Activated CD4-positive, alpha-beta T cell treated with anti-CD3 and anti-CD28 coated beads for 36 hours (primary cell): Measurements from ENCODE around the gene FCHO1. TPM values are rescaled to one million over a fixed set of nuclear protein-coding genes. Genes with fewer than 3 reads are reported as not detected.
"Not testable (repeated sequence)": the region's sequence is repeated elsewhere in the genome, so short reads cannot be mapped to it uniquely, and the experiment has no call there.

Experiments
- ATAC-seq: fragments of 200-7000 bp; cut with Tn5 transposase; one replicate; pipeline ENCODE4 v1.10.0; 2021; ENCODE audit warnings: mild to moderate bottlenecking, moderate library complexity
- CTCF ChIA-PET: fragments of 350-600 bp; sonication (Branson Sonifier 250); formaldehyde crosslinking; loops from one replicate; lab custom pipeline; 2021; ENCODE audit warnings: antibody characterized with exemption; lab: Charles Lee
- POLR2A ChIA-PET: fragments of 350-600 bp; sonication (Branson Sonifier 250); formaldehyde crosslinking; loops from one replicate; lab custom pipeline; 2021; ENCODE audit warnings: antibody characterized with exemption, inconsistent platforms; lab: Charles Lee
- DNase-seq: peaks from one replicate; pipeline ENCODE4 v3.0.0-alpha.2; 2020
- H3K27ac Mint-ChIP-seq: one replicate; pipeline ENCODE4 v1.8.0; 2021; ENCODE audit warnings: mixed read lengths
- H3K27me3 Mint-ChIP-seq: one replicate; pipeline ENCODE4 v1.8.0; 2021; ENCODE audit warnings: mixed read lengths
- H3K36me3 Mint-ChIP-seq: one replicate; pipeline ENCODE4 v1.8.0; 2021; ENCODE audit warnings: low read depth, mixed read lengths
- H3K4me1 Mint-ChIP-seq: one replicate; pipeline ENCODE4 v1.8.0; 2021; ENCODE audit warnings: mixed read lengths
- H3K4me3 Mint-ChIP-seq: one replicate; pipeline ENCODE4 v1.8.0; 2021; ENCODE audit warnings: mild to moderate bottlenecking, moderate library complexity, mixed read lengths
- H3K9me3 Mint-ChIP-seq: one replicate; pipeline ENCODE4 v1.8.0; 2021; ENCODE audit warnings: low read depth, mixed read lengths
- intact Hi-C, 2 experiments: fragments of 100-400 bp; cut with DNase I in 1 of 2; cut with micrococcal nuclease in 1 of 2; formaldehyde crosslinking; loops; one replicate each; pipeline versions ENCODE4 v1.14.2 to v1.15.1; 2022 to 2024; cut with DNase I, micrococcal nuclease
- total RNA-seq, 2 experiments: library from RNA; stranded (reverse); gene quantifications; one replicate each; pipeline ENCODE4 v1.2.3, GENCODE V29; 2021

FCHO1 gene
- total RNA-seq, 2 experiments from 2014 or later: 50.5 to 51.8 TPM

- peaks cover 32% of the 10 kb centered on the region for H3K36me3 Mint-ChIP-seq
- POLR2A ChIA-PET: interaction anchor here (0.7 kb wide), 1 partner anchor 18 kb away, joined by 3 read pairs; no protein-coding TSS in a partner anchor
- intact Hi-C loops: loop anchor here in 1 of 2 experiments (5.0 kb wide), 1 partner anchor 62 kb away; the partner anchor contains the start of gene MAP1S
- H3K4me1 Mint-ChIP-seq: peaks cover 15% of the 10 kb centered on the region
- H3K27me3 Mint-ChIP-seq: no peaks in the 10 kb centered on the region
- H3K4me3 Mint-ChIP-seq: no peak overlapping the region
- CTCF ChIA-PET: interaction anchor here (0.6 to 0.7 kb wide), 2 partner anchors 28 to 135 kb away, joined by 3 to 4 read pairs; partner anchors contain the start of gene FCHO1
- peak overlapping the region; percentile 25 for H3K27ac Mint-ChIP-seq
- DNase-seq: no peak
- H3K9me3 Mint-ChIP-seq: no peaks in the 10 kb centered on the region
- no peak for ATAC-seq
Observed at GRCh38 chr19:17778968-17779929, 28.0 kb downstream of the FCHO1 start.

- Mint-ChIP-seq H3K36me3 (peaks cover 32% of the 10 kb centered on the region), H3K4me3 (no peak overlapping the region), H3K27me3 (no peaks in the 10 kb centered on the region), H3K9me3 (no peaks in the 10 kb centered on the region), H3K4me1 (peaks cover 16% of the 10 kb centered on the region), H3K27ac (no peak overlapping the region)
- no peak for DNase-seq
- POLR2A ChIA-PET: no interaction called here
- CTCF ChIA-PET: no interaction called here
- no peak for ATAC-seq
- intact Hi-C loops: loop anchor here in 1 of 2 experiments (5.0 kb wide), 2 partner anchors 77 to 173 kb away; partner anchors contain the start of gene RPL18A
Observed at GRCh38 chr19:17780781-17781180, 29.5 kb downstream of the FCHO1 start.

DNA sequence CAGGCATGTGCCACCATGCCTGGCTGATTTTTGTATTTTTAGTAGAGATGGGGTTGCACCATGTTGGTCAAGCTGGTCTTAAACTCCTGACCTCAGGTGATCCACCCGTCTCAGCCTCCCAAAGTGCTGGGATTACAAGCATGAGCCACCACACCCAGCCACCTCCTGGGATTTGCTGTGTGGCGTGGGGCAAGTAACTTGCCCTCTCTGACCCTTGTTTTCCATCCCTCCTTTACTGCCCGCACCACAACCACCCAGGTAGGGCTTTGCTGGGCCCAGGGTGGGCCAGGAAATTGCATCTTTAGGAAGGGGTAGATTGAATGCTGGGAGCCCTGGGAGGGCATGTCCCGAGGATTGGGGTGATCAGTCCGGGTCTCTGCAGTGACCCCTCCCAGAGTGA is 32.4 kb downstream of the FCHO1 start:
- intact Hi-C loops: loop anchor here (1.0 to 5.0 kb wide), 5 partner anchors 71 to 176 kb away; partner anchors contain the start of gene RPL18A (in 1 of the 2)
- H3K36me3 Mint-ChIP-seq: peaks cover 37% of the 10 kb centered on the region
- ATAC-seq, H3K27ac Mint-ChIP-seq, POLR2A ChIA-PET, H3K4me3 Mint-ChIP-seq, DNase-seq, H3K27me3 Mint-ChIP-seq, H3K9me3 Mint-ChIP-seq: not testable (repeated sequence)
- CTCF ChIA-PET: interaction anchor here (0.6 to 1.9 kb wide), 6 partner anchors 13 to 288 kb away, joined by 3 to 9 read pairs (median 4); no protein-coding TSS in a partner anchor
- peaks cover 12% of the 10 kb centered on the region for H3K4me1 Mint-ChIP-seq

- Mint-ChIP-seq H3K27me3 (no peaks in the 10 kb centered on the region), H3K9me3 (no peaks in the 10 kb centered on the region), H3K4me1 (peaks cover 6% of the 10 kb centered on the region), H3K27ac (no peak overlapping the region), H3K4me3 (no peak overlapping the region), H3K36me3 (peaks cover 44% of the 10 kb centered on the region)
- POLR2A ChIA-PET: interaction anchor here (0.5 kb wide), 1 partner anchor 38 kb away, joined by 3 read pairs; no protein-coding TSS in a partner anchor
- DNase-seq (peak; percentile 87), ATAC-seq (peak; percentile 73)
- intact Hi-C loops: loop anchor here (1.0 to 5.0 kb wide), 5 partner anchors 70 to 177 kb away; partner anchors contain the start of gene RPL18A (in 1 of the 2)
- CTCF ChIA-PET: interaction anchor here (0.6 to 1.9 kb wide), 7 partner anchors 18 to 289 kb away, joined by 3 to 9 read pairs (median 3); no protein-coding TSS in a partner anchor
Observed at GRCh38 chr19:17784201-17785008, 33.1 kb downstream of the FCHO1 start.

DNA sequence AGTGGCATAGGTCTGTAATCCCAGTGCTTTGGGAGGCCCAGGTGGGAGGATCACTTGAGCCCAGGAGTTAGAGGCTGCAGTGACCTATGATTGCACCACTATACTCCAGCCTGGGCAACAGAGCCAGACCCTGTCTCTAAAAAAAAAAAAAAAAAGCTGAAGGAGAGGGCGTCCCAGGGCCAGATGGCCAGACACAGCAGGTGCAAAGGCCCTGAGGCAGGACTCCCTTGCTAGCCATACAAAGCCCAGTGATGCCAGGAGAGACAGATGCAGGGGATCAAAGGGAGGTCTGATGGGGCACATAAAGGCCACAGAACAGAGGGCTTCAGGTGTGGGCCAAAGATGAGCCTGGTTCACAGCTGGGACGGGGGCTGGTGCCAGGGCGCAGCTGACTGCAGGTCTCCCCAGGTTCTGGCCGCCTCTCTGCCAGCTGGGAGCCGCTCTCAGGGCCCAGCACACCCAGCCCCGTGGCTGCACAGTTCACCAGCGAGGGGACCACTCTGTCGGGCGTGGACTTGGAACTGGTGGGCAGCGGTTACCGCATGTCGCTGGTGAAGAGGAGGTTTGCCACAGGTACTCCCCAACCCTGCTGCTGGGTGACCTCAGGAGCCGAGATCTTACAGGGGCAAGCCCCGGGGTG is 36.1 kb downstream of the FCHO1 start:
- DNase-seq (no peak), ATAC-seq (no peak)
- peaks cover 22% of the 10 kb centered on the region for H3K4me1 Mint-ChIP-seq
- peaks cover 36% of the 10 kb centered on the region for H3K36me3 Mint-ChIP-seq
- POLR2A ChIA-PET: no interaction called here
- no peaks in the 10 kb centered on the region for H3K27me3 Mint-ChIP-seq
- intact Hi-C loops: no loop called here
- CTCF ChIA-PET: interaction anchor here (0.5 to 0.7 kb wide), 2 partner anchors 14 to 67 kb away, joined by 3 to 4 read pairs; no protein-coding TSS in a partner anchor
- no peak overlapping the region for H3K27ac Mint-ChIP-seq
- H3K4me3 Mint-ChIP-seq: no peak overlapping the region
- H3K9me3 Mint-ChIP-seq: no peaks in the 10 kb centered on the region

DNA sequence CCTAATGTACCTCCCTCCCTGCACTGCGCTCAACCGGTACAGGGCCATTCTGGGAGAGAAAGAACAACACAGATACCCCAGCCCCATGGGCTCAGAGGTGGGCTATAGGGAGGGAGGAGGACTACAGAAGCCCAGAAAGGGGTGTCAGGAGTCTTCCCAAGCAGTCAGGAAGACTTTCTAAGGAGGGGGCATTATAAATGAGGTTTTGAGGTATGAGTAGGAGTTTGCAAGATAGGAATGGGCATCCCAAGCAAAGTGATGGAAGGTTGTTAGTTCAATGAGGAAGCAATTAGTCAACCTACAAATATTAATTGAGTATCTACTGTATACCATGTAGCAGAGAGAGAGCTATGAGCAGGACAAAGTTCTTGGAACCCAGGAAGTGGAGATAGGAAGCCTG is 37.4 kb downstream of the FCHO1 start:
- H3K36me3 Mint-ChIP-seq: peaks cover 32% of the 10 kb centered on the region
- intact Hi-C loops: no loop called here
- no peak overlapping the region for H3K27ac Mint-ChIP-seq
- H3K4me1 Mint-ChIP-seq: peaks cover 28% of the 10 kb centered on the region
- ChIA-PET POLR2A (no interaction called here), CTCF (no interaction called here)
- no peak for DNase-seq
- no peak overlapping the region for H3K4me3 Mint-ChIP-seq
- no peaks in the 10 kb centered on the region for H3K9me3 Mint-ChIP-seq
- H3K27me3 Mint-ChIP-seq: no peaks in the 10 kb centered on the region
- no peak for ATAC-seq

DNA sequence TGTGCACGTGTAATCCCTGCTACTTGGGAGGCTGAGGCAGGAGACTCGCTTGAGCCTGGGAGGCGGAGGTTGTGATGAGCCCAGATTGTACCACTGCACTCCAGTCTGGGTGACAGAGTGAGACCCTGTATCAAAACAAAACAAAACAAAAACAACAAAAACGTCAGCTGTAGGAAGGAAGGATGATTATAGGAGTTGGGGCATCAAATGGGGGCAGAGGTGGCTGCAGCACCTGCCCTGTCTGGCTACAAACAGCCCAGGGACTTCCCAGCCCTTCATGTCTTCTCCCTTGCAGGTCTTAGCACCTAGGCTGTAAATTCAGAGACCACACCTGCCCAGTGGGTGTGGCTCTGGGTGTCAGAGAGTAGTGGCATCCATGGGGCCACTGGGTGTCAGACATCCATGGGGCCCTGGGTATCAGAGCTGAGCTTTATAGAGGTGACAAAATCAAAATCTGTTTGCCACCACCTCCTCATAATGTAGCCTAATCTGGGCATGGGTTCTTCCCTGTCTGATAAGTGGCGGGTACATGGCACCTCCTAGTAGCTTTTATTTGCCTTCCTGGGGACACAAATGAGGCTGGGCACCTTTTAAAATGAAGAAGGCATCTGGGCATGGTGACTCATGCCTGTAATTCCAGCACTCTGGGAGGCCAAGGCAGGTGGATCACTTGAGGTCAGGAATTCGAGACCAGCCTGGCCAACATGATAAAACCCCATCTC is 38.9 kb downstream of the FCHO1 start:
- Mint-ChIP-seq H3K4me3 (no peak overlapping the region), H3K27ac (no peak overlapping the region), H3K9me3 (no peaks in the 10 kb centered on the region), H3K36me3 (peaks cover 22% of the 10 kb centered on the region), H3K4me1 (peaks cover 29% of the 10 kb centered on the region), H3K27me3 (no peaks in the 10 kb centered on the region)
- ATAC-seq (no peak), DNase-seq (peak; percentile 33)
- ChIA-PET CTCF (interaction anchor here (0.7 to 2.0 kb wide), 4 partner anchors 9 to 86 kb away, joined by 3 to 5 read pairs (median 5); no protein-coding TSS in a partner anchor), POLR2A (interaction anchor here (0.8 kb wide), 1 partner anchor 179 kb away, joined by 3 read pairs; no protein-coding TSS in a partner anchor)
- intact Hi-C loops: no loop called here

DNA sequence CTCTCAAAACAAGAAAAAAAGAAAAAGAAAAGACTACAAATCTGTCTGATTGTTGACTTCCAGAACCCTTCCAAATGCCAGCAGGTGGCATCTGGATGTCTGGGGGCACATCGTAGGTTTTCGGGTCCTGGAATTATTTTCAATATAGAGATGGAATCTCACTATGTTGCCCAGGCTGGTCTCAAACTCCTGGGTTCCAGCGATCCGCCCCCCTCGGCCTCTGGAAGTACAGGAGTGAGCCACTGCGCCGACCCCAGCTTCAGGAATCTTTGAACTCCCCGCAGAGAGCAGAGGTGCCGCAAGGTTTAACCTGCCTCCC is 43.1 kb downstream of the FCHO1 start:
- intact Hi-C loops: no loop called here
- ChIA-PET CTCF (interaction anchor here (0.8 to 1.4 kb wide), 4 partner anchors 11 to 189 kb away, joined by 3 to 4 read pairs (median 4); partner anchors contain the start of gene RPL18A), POLR2A (no interaction called here)
- H3K36me3 Mint-ChIP-seq: peaks cover 2% of the 10 kb centered on the region
- peaks cover 58% of the 10 kb centered on the region for H3K4me1 Mint-ChIP-seq
- H3K27ac Mint-ChIP-seq: peak overlapping the region; percentile 19
- no peaks in the 10 kb centered on the region for H3K9me3 Mint-ChIP-seq
- H3K4me3 Mint-ChIP-seq: peak overlapping the region; percentile 60
- ATAC-seq (no peak), DNase-seq (no peak)
- H3K27me3 Mint-ChIP-seq: no peaks in the 10 kb centered on the region

DNA sequence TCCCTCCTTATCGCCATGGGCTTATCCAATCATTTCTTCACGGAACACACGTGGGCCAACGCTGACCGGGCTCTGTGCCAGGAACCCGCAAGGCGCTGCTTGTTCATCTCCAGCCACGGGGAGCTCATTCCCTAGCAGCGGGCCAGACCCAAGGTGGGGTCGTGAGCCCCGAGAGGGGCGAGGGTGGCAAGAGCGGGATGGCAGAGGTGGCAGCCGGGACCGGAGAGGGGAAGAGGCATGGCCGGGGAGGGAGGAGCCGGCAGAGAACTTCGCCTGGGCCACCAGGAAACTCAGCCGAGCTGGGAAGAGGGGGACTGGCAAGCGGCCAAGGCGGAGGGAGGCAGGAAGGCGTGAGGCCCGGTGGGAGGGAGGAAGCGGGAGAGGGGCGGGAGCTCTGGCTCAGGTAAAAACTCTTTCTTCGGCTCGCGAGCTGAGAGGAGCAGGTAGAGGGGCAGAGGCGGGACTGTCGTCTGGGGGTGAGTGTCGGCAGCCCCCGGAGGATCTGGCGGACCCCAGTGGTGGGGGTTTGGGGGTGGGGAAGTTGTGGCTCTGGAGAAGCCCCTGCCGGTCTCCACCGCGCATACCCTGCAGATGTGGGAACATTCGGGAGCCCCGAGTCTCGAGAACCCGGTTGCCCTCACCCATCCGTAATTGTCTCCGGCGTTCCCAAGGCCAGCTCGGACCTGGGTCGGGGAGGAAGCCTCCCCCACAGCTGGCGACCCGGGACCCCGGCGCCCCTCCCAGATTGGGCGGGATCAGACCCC is 43.6 kb downstream of the FCHO1 start, which contains the start of gene B3GNT3:
Gene B3GNT3 (plus strand): TSS at position 408 of the 764 bp plus-strand sequence. CDS start 12,670 bp downstream, outside the sequence.
- ChIA-PET CTCF (interaction anchor here (0.6 to 1.4 kb wide), 6 partner anchors 10 to 575 kb away, joined by 3 to 5 read pairs (median 4); partner anchors contain the start of gene RPL18A), POLR2A (interaction anchor here (0.7 kb wide), 1 partner anchor 12 kb away, joined by 8 read pairs; no protein-coding TSS in a partner anchor)
- DNase-seq (peak; percentile 56), ATAC-seq (no peak)
- Mint-ChIP-seq H3K9me3 (no peaks in the 10 kb centered on the region), H3K4me3 (peak within 1 kb of the TSS; percentile 60), H3K36me3 (no peaks in the 10 kb centered on the region), H3K27me3 (no peaks in the 10 kb centered on the region), H3K27ac (peak within 1 kb of the TSS; percentile 19), H3K4me1 (peaks cover 57% of the 10 kb centered on the region)
- intact Hi-C loops: loop anchor here (5.0 kb wide), 2 partner anchors 62 to 137 kb away; partner anchors contain the start of genes CCDC124 (in 1 of the 2) and RPL18A (in 1 of the 2)
